Activated naive CD4-positive, alpha-beta T cell treated with anti-CD3 and anti-CD28 coated beads, Interleukin-2, amount 50 U/mL, for 24 hours (primary cell): ENCODE data around the gene TPX2.
"Not testable (repeated sequence)": the region's sequence is repeated elsewhere in the genome, so short reads cannot be mapped to it uniquely, and the experiment has no call there.

Source experiments
- H3K27ac Mint-ChIP-seq: one replicate; pipeline ENCODE4 v1.8.0; 2021; ENCODE audit warnings: mild to moderate bottlenecking, mixed read lengths
- H3K27me3 Mint-ChIP-seq: one replicate; pipeline ENCODE4 v1.8.0; 2021; ENCODE audit warnings: mixed read lengths
- H3K36me3 Mint-ChIP-seq: one replicate; pipeline ENCODE4 v1.8.0; 2021; ENCODE audit warnings: mixed read lengths
- H3K4me1 Mint-ChIP-seq: one replicate; pipeline ENCODE4 v1.8.0; 2021; ENCODE audit warnings: mixed read lengths
- H3K4me3 Mint-ChIP-seq: one replicate; pipeline ENCODE4 v1.8.0; 2021; ENCODE audit warnings: mild to moderate bottlenecking, mixed read lengths
- H3K9me3 Mint-ChIP-seq: one replicate; pipeline ENCODE4 v1.8.0; 2021; ENCODE audit warnings: mixed read lengths

TPX2 gene

GRCh38 chr20:31811198-31811597, 72.1 kb downstream of the TPX2 start:
- H3K27me3 Mint-ChIP-seq: no peaks in the 10 kb centered on the region
- H3K4me3 Mint-ChIP-seq: no peak overlapping the region
- H3K36me3 Mint-ChIP-seq: no peaks in the 10 kb centered on the region
- no peak overlapping the region for H3K27ac Mint-ChIP-seq
- H3K9me3 Mint-ChIP-seq: no peaks in the 10 kb centered on the region
- H3K4me1 Mint-ChIP-seq: no peaks in the 10 kb centered on the region

GRCh38 chr20:31811796-31812728, 73.0 kb downstream of the TPX2 start:
- no peaks in the 10 kb centered on the region for H3K4me1 Mint-ChIP-seq
- no peaks in the 10 kb centered on the region for H3K27me3 Mint-ChIP-seq

GRCh38 chr20:31813611-31814010, 74.5 kb downstream of the TPX2 start:
- Mint-ChIP-seq H3K36me3 (no peaks in the 10 kb centered on the region), H3K9me3 (no peaks in the 10 kb centered on the region), H3K4me1 (no peaks in the 10 kb centered on the region), H3K4me3 (no peak overlapping the region), H3K27me3 (no peaks in the 10 kb centered on the region), H3K27ac (no peak overlapping the region)

More at GRCh38 chr20:31811796-31812728, 73.0 kb downstream of the TPX2 start:
- no peaks in the 10 kb centered on the region for H3K36me3 Mint-ChIP-seq
- no peak overlapping the region for H3K4me3 Mint-ChIP-seq
- H3K9me3 Mint-ChIP-seq: no peaks in the 10 kb centered on the region
- H3K27ac Mint-ChIP-seq: no peak overlapping the region

GRCh38 chr20:31814142-31814541, 75.1 kb downstream of the TPX2 start:
- not testable (repeated sequence) for H3K9me3 Mint-ChIP-seq, H3K27ac Mint-ChIP-seq, H3K36me3 Mint-ChIP-seq, H3K4me3 Mint-ChIP-seq, H3K27me3 Mint-ChIP-seq, H3K4me1 Mint-ChIP-seq

GRCh38 chr20:31815408-31816188, 76.5 kb downstream of the TPX2 start:
- Mint-ChIP-seq H3K4me1 (no peaks in the 10 kb centered on the region), H3K36me3 (no peaks in the 10 kb centered on the region), H3K4me3 (no peak overlapping the region), H3K9me3 (no peaks in the 10 kb centered on the region), H3K27me3 (no peaks in the 10 kb centered on the region), H3K27ac (no peak overlapping the region)

GRCh38 chr20:31816221-31816620, 77.1 kb downstream of the TPX2 start:
- Mint-ChIP-seq H3K27me3 (no peaks in the 10 kb centered on the region), H3K36me3 (no peaks in the 10 kb centered on the region), H3K27ac (no peak overlapping the region), H3K4me3 (no peak overlapping the region), H3K9me3 (no peaks in the 10 kb centered on the region), H3K4me1 (no peaks in the 10 kb centered on the region)

GRCh38 chr20:31817461-31817860, 78.4 kb downstream of the TPX2 start:
- no peaks in the 10 kb centered on the region for H3K27me3 Mint-ChIP-seq
- H3K36me3 Mint-ChIP-seq: no peaks in the 10 kb centered on the region
- no peak overlapping the region for H3K4me3 Mint-ChIP-seq
- H3K4me1 Mint-ChIP-seq: peaks cover 4% of the 10 kb centered on the region
- H3K9me3 Mint-ChIP-seq: no peaks in the 10 kb centered on the region
- no peak overlapping the region for H3K27ac Mint-ChIP-seq

GRCh38 chr20:31818376-31818908, 79.4 kb downstream of the TPX2 start:
- Mint-ChIP-seq H3K27me3 (no peaks in the 10 kb centered on the region), H3K4me3 (no peak overlapping the region), H3K4me1 (peaks cover 7% of the 10 kb centered on the region), H3K27ac (no peak overlapping the region), H3K36me3 (no peaks in the 10 kb centered on the region), H3K9me3 (no peaks in the 10 kb centered on the region)

GRCh38 chr20:31819083-31819784, 80.1 kb downstream of the TPX2 start, which contains the start of gene MYLK2:
MYLK2 (plus strand) TSS chr20:31819356; CDS start chr20:31819581, 225 bp downstream.
- peaks cover 7% of the 10 kb centered on the region for H3K4me1 Mint-ChIP-seq
- no peak within 1 kb of the TSS for H3K4me3 Mint-ChIP-seq
- H3K36me3 Mint-ChIP-seq: no peaks in the 10 kb centered on the region
- no peak within 1 kb of the TSS for H3K27ac Mint-ChIP-seq
- H3K27me3 Mint-ChIP-seq: no peaks in the 10 kb centered on the region
- H3K9me3 Mint-ChIP-seq: no peaks in the 10 kb centered on the region

GRCh38 chr20:31820228-31820627, 81.1 kb downstream of the TPX2 start:
- Mint-ChIP-seq H3K9me3 (no peaks in the 10 kb centered on the region), H3K4me3 (no peak overlapping the region), H3K27ac (no peak overlapping the region), H3K27me3 (no peaks in the 10 kb centered on the region), H3K4me1 (peaks cover 7% of the 10 kb centered on the region), H3K36me3 (no peaks in the 10 kb centered on the region)

- H3K36me3 Mint-ChIP-seq: no peaks in the 10 kb centered on the region
- peaks cover 7% of the 10 kb centered on the region for H3K4me1 Mint-ChIP-seq
- no peaks in the 10 kb centered on the region for H3K27me3 Mint-ChIP-seq
- H3K9me3 Mint-ChIP-seq: no peaks in the 10 kb centered on the region
- H3K4me3 Mint-ChIP-seq: no peak overlapping the region
- H3K27ac Mint-ChIP-seq: peak overlapping the region; percentile 25
Measured at GRCh38 chr20:31821427-31821826, 82.3 kb downstream of the TPX2 start.

- Mint-ChIP-seq H3K36me3 (no peaks in the 10 kb centered on the region), H3K27ac (no peak overlapping the region), H3K4me1 (peaks cover 7% of the 10 kb centered on the region), H3K9me3 (no peaks in the 10 kb centered on the region), H3K4me3 (no peak overlapping the region), H3K27me3 (no peaks in the 10 kb centered on the region)
Measured at GRCh38 chr20:31822421-31823330, 83.6 kb downstream of the TPX2 start.

GRCh38 chr20:31823360-31824124, 84.5 kb downstream of the TPX2 start:
- Mint-ChIP-seq H3K4me3 (no peak overlapping the region), H3K36me3 (no peaks in the 10 kb centered on the region), H3K4me1 (peaks cover 7% of the 10 kb centered on the region), H3K9me3 (no peaks in the 10 kb centered on the region), H3K27ac (no peak overlapping the region), H3K27me3 (no peaks in the 10 kb centered on the region)

GRCh38 chr20:31824125-31824485, 85.0 kb downstream of the TPX2 start:
- Mint-ChIP-seq H3K4me3 (no peak overlapping the region), H3K9me3 (no peaks in the 10 kb centered on the region), H3K27me3 (no peaks in the 10 kb centered on the region), H3K36me3 (no peaks in the 10 kb centered on the region), H3K27ac (no peak overlapping the region), H3K4me1 (peaks cover 7% of the 10 kb centered on the region)
